RWPE1 (cell line): Measurements from ENCODE around the gene CDH13.

Experiments
- CTCF ChIA-PET: fragments of 350-600 bp; sonication (Branson Sonifier 250); formaldehyde crosslinking; extraction: SDS; loops from one replicate; lab custom pipeline; 2021; lab: Yijun Ruan, JAX
- POLR2A ChIA-PET: fragments of 400-600 bp; formaldehyde crosslinking; extraction: SDS; loops from one replicate; lab custom pipeline; 2020; ENCODE audit warnings: antibody characterized with exemption; ENCODE audit not compliant: low non-redundant PET; lab: Yijun Ruan, JAX
- DNase-seq: peaks from one replicate; pipeline ENCODE4 v3.0.0; 2012; ENCODE audit warnings: low spot score
- H3K27ac ChIP-seq: fragments of 450-650 bp; 2 replicates; pipeline ENCODE4 v1.5.1; 2017
- CTCF ChIP-seq: fragments of 450-650 bp; conservative IDR thresholded peaks from 2 replicates; pipeline ENCODE4 v1.5.1; 2017; ENCODE audit warnings: low read depth, mild to moderate bottlenecking

CDH13 gene

GRCh38 chr16:82653550-82654511, 27.1 kb downstream of the CDH13 start:
- DNase-seq = peak; percentile 92
- ChIA-PET CTCF (interaction anchor here (0.6 to 1.5 kb wide), 4 partner anchors 23 to 1367 kb away, joined by 3 to 5 read pairs (median 3); no protein-coding TSS in a partner anchor), POLR2A (no interaction called here)
- H3K27ac ChIP-seq = peak overlapping the region; percentile 96
- TF ChIP-seq CTCF = no peak

GRCh38 chr16:82655072-82655714, 28.4 kb downstream of the CDH13 start:
- POLR2A ChIA-PET = no interaction called here
- peak overlapping the region; percentile 35; the same call in 1 of the 2 replicates for H3K27ac ChIP-seq
- CTCF ChIA-PET = interaction anchor here (0.7 kb wide), 1 partner anchor 15 kb away, joined by 6 read pairs; no protein-coding TSS in a partner anchor
- DNase-seq = no peak
- no peak for TF ChIP-seq CTCF

GRCh38 chr16:82655720-82656490, 29.1 kb downstream of the CDH13 start:
- no peak for DNase-seq
- H3K27ac ChIP-seq = peak overlapping the region; percentile 35; the same call in 1 of the 2 replicates
- ChIA-PET POLR2A (interaction anchor here (0.6 kb wide), 1 partner anchor 912 kb away, joined by 5 read pairs; no protein-coding TSS in a partner anchor), CTCF (no interaction called here)
- no peak for TF ChIP-seq CTCF

- CTCF ChIA-PET = no interaction called here
- no peak for DNase-seq
- POLR2A ChIA-PET = no interaction called here
- no peak overlapping the region for H3K27ac ChIP-seq
- no peak for TF ChIP-seq CTCF
Measured at GRCh38 chr16:82657239-82657638, 30.5 kb downstream of the CDH13 start.

GRCh38 chr16:82657786-82658185, 31.0 kb downstream of the CDH13 start:
- no peak for DNase-seq
- POLR2A ChIA-PET = no interaction called here
- CTCF ChIA-PET = no interaction called here
- no peak for TF ChIP-seq CTCF
- H3K27ac ChIP-seq = no peak overlapping the region

- ChIA-PET CTCF (no interaction called here), POLR2A (no interaction called here)
- no peak for DNase-seq
- H3K27ac ChIP-seq = no peak overlapping the region
- TF ChIP-seq CTCF = no peak
Measured at GRCh38 chr16:82658796-82659195, 32.0 kb downstream of the CDH13 start.
